DMS153 (cell line): Measurements from ENCODE around the gene NEU1.

Experiments used
- DNase-seq: peaks from one replicate; lab custom pipeline; 2025; lab: John Stamatoyannopoulos, UW

The NEU1 gene

GRCh38 chr6:31896493-31896855 lies 33.9 kb upstream of the NEU1 start:
- DNase-seq = no peak

GRCh38 chr6:31892821-31893220 lies 30.2 kb upstream of the NEU1 start:
- no peak for DNase-seq

- DNase-seq = no peak
These were observed 26.8 kb upstream of the NEU1 start for GRCh38 chr6:31889331-31889972.

- DNase-seq = no peak
These were observed 25.9 kb upstream of the NEU1 start for GRCh38 chr6:31888276-31889258.

GRCh38 chr6:31887173-31888007 lies 24.8 kb upstream of the NEU1 start:
- DNase-seq = no peak

GRCh38 chr6:31886541-31886991 lies 23.9 kb upstream of the NEU1 start:
- DNase-seq = no peak

GRCh38 chr6:31884528-31885035 lies 22.0 kb upstream of the NEU1 start:
- DNase-seq = no peak

- DNase-seq = no peak
These were observed 21.1 kb upstream of the NEU1 start for GRCh38 chr6:31883676-31884075.

- no peak for DNase-seq
These were observed 19.7 kb upstream of the NEU1 start for GRCh38 chr6:31882344-31882743.

GRCh38 chr6:31881136-31881859 lies 18.7 kb upstream of the NEU1 start:
- no peak for DNase-seq

- DNase-seq = no peak
These were observed 18.0 kb upstream of the NEU1 start for GRCh38 chr6:31880616-31881015.

GRCh38 chr6:31879901-31880300 lies 17.3 kb upstream of the NEU1 start:
- no peak for DNase-seq

- no peak for DNase-seq
These were observed 16.5 kb upstream of the NEU1 start for GRCh38 chr6:31879143-31879542.

GRCh38 chr6:31878726-31879125 lies 16.1 kb upstream of the NEU1 start, which contains the start of gene SLC44A4:
Gene SLC44A4, minus strand, starts transcription at chr6:31878997. Its CDS starts 17 bp downstream, at chr6:31878980.
- DNase-seq = no peak

GRCh38 chr6:31878222-31878621 lies 15.6 kb upstream of the NEU1 start:
- no peak for DNase-seq

- DNase-seq = peak; percentile 62
These were observed 15.1 kb upstream of the NEU1 start for GRCh38 chr6:31877651-31878161.

GRCh38 chr6:31877125-31877650 lies 14.6 kb upstream of the NEU1 start:
- no peak for DNase-seq

GRCh38 chr6:31876357-31876756 lies 13.7 kb upstream of the NEU1 start:
- no peak for DNase-seq

- no peak for DNase-seq
These were observed 13.3 kb upstream of the NEU1 start for GRCh38 chr6:31875877-31876276.

- no peak for DNase-seq
These were observed 12.4 kb upstream of the NEU1 start for GRCh38 chr6:31874836-31875572.
